Left lung (tissue), 10 donors: Measurements from ENCODE around the gene ANKRD13D. TPM values are rescaled to one million over a fixed set of nuclear protein-coding genes. Genes with fewer than 3 reads are reported as not detected.

Experiments
- ATAC-seq: fragments of 200-7000 bp; cut with Tn5 transposase; one replicate; pipeline ENCODE4 v1.9.1; 2020; ENCODE audit warnings: moderate library complexity
- DNase-seq, 4 donors: peaks; one replicate each; pipeline ENCODE4 v3.0.0-alpha.2; 2013 to 2020
- H3K27ac ChIP-seq, 2 donors: fragments of 200-600 bp; sonication (generic) in 1 of 2; one replicate each; pipeline versions ENCODE4 v1.5.0 to v1.8.0; 2020 to 2021
- H3K27me3 ChIP-seq, 2 donors: fragments of 200-600 bp; sonication (generic) in 1 of 2; one replicate each; pipeline versions ENCODE4 v1.5.0 to v1.8.0; 2020 to 2021
- H3K36me3 ChIP-seq, 2 donors: fragments of 200-600 bp; sonication (generic) in 1 of 2; one replicate each; pipeline versions ENCODE4 v1.5.0 to v1.8.0; 2020 to 2021
- H3K4me1 ChIP-seq, 2 donors: fragments of 200-600 bp; one replicate each; pipeline ENCODE4 v1.8.0; 2021
- H3K4me3 ChIP-seq, 2 donors: fragments of 200-600 bp; sonication (generic) in 1 of 2; one replicate each; pipeline versions ENCODE4 v1.5.0 to v1.8.0; 2020 to 2021; ENCODE audit warnings: mild to moderate bottlenecking in 1 of 2
- H3K9me3 ChIP-seq, 2 donors: fragments of 200-600 bp; sonication (generic) in 1 of 2; one replicate each; pipeline versions ENCODE4 v1.5.0 to v1.8.0; 2020 to 2021
- CTCF ChIP-seq, 2 donors: fragments of 200-600 bp; sonication (generic) in 1 of 2; IDR thresholded peaks; one replicate each; pipeline versions ENCODE4 v1.5.0 to v1.8.0; 2021; ENCODE audit warnings: antibody characterized with exemption in 2 of 2
- intact Hi-C, 2 donors: fragments of 100-400 bp; cut with DNase I; formaldehyde crosslinking; loops; one replicate each; pipeline versions ENCODE4 v1.11.2 to v1.14.2; 2022
- polyA plus RNA-seq, 6 donors: library from polyadenylated mRNA; unstranded; fragments of 120-200 nt; gene quantifications; one replicate each; pipeline ENCODE4 v1.2.1, GENCODE V29; 2013; ENCODE audit not compliant: insufficient read length in 6 of 6
- total RNA-seq, 2 donors: library from RNA; stranded (reverse); fragmentation: NEBNext Ultra II Directional; extraction: Animal tissue kit (Norgen Biotek cat#: 25700); gene quantifications; one replicate each; pipeline ENCODE4 v1.2.1, GENCODE V29; 2021
- donor health status: DM: no; HTN: yes; CAD: no.
- donor health status: DM: no; HTN: no; CAD: no.

ANKRD13D gene
- total and polyA plus RNA-seq, 8 donors, result 34.5 to 81.2 (median 50.3) TPM

DNA sequence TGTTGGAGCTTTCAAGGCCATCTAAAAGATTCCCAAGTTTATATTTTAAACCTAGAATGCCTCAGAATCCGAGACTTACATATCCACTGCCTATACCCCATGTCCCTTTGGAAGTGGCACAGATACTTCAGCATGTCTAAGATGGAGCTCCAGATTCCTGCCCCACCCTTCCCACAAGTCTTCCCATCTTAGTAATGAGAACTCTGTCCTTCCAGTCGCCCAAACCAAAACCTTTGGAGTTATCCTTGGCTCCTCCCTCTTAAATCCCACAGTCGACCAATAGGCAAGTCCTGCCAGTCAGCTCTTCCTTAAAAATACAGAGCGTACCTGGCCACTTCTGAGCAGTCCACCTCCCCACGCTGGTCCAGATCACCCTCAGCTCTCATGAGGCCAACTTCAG is 59.9 kb downstream of the ANKRD13D start:
- Histone ChIP-seq H3K4me1 (peaks cover 23 to 34% of the 10 kb centered on the region in 2 donors), H3K4me3 (no peak overlapping the region), H3K9me3 (no peaks in the 10 kb centered on the region), H3K27me3 (no peaks in the 10 kb centered on the region), H3K36me3 (no peaks in the 10 kb centered on the region), H3K27ac (peak overlapping the region in 1 of 2 donors; percentile 3)
- no peak for TF ChIP-seq CTCF (IDR thresholded peaks at IDR 0.05)
- intact Hi-C loops, result no loop called here
- ATAC-seq (no peak), DNase-seq (no peak)

- Histone ChIP-seq H3K4me3 (no peak overlapping the region), H3K36me3 (no peaks in the 10 kb centered on the region), H3K27ac (peak overlapping the region in 1 of 2 donors; percentile 3), H3K9me3 (no peaks in the 10 kb centered on the region), H3K4me1 (peaks cover 27 to 38% of the 10 kb centered on the region in 2 donors), H3K27me3 (no peaks in the 10 kb centered on the region)
- intact Hi-C loops, result no loop called here
- ATAC-seq, result no peak
- no peak for TF ChIP-seq CTCF (IDR thresholded peaks at IDR 0.05)
- DNase-seq, result no peak
These were observed 60.4 kb downstream of the ANKRD13D start for GRCh38 chr11:67349457-67349856.

DNA sequence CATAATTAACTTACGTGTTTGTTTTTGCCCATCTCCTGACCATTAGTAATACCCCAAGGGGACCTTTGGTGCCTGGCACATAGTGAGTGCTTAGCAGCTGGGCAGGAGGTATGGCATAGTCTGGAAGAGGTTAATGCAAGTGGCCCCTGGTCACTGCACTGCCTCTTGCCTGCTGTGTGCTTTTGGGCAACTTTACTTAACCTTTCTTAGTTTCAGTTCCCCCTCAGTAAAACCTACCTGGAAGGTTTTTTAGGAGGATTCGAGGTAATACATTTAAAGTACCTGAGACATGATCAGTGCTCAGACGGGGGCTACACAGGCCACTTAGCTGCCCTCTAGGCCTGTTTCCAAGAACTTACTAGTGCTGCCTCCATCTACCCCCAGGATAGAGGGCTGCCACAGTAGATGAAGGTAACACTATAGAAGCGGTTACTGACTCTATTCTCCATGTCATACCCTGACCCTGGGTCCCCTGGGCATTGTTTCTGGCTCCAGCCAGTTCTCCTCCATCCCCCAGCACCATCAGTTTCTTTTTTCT is 60.9 kb downstream of the ANKRD13D start:
- Histone ChIP-seq H3K36me3 (no peaks in the 10 kb centered on the region), H3K27me3 (no peaks in the 10 kb centered on the region), H3K4me3 (no peak overlapping the region), H3K4me1 (peaks cover 33 to 44% of the 10 kb centered on the region in 2 donors), H3K9me3 (no peaks in the 10 kb centered on the region), H3K27ac (peak overlapping the region in 1 of 2 donors; percentile 3)
- ATAC-seq (no peak), DNase-seq (no peak)
- TF ChIP-seq CTCF (IDR thresholded peaks at IDR 0.05), result no peak
- intact Hi-C loops, result loop anchor here in 1 of 2 donors (5.0 kb wide), 1 partner anchor 37 kb away; no protein-coding TSS in a partner anchor

DNA sequence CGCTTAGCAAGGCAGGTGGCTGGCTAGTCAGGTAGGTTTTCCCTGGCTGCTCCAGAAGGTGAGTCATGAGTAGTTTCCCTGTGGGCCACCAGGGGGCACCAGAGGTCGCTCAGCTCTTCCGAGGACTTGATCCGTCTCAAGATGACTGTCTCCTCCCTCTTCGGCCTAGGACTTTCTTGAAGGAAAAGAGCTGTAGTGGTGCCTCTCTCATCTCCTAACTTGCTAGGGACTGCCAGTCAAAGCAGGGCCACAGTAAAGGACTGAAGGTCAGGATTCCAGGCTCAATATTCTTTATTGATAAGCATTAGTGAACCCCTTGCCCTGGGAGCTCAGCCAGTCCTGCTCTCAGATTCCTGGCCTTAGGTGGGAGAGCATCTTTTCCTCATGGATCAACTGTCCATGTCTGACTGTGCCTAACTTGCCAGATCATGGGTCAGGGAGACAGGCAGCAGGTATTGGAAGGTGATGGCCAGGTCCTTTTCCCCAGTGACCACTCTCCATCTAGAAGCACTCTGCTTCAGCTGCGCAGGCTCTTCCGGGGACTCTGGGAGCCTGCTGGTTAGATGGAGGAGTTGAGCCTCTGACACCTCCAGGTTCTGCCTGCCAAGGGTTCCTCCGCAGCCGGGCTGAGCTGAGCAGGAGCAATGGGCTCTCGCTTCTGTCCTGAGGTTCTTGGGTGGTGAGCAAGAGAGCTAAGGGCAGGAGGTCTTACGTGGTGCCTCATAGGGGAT is 62.3 kb downstream of the ANKRD13D start:
- intact Hi-C loops, result loop anchor here in 1 of 2 donors (5.0 kb wide), 1 partner anchor 36 kb away; no protein-coding TSS in a partner anchor
- DNase-seq (peak; percentile 51 to 89 (median 78)), ATAC-seq (peak; percentile 45)
- Histone ChIP-seq H3K27me3 (no peaks in the 10 kb centered on the region), H3K4me1 (peaks cover 34 to 54% of the 10 kb centered on the region in 2 donors), H3K9me3 (no peaks in the 10 kb centered on the region), H3K27ac (peak overlapping the region; percentile 51 to 98), H3K4me3 (no peak overlapping the region), H3K36me3 (no peaks in the 10 kb centered on the region)
- peak; percentile 94 to 96 for TF ChIP-seq CTCF (IDR thresholded peaks at IDR 0.05)

Other genes with a start within 250 kb of the ANKRD13D start
- gene RHOD, start 232.5 kb upstream of the ANKRD13D start, total RNA-seq, result 10 to 100 TPM; 17.8 to 37.6 TPM
- 10 to 100 TPM in 2 of 6 donors, 1 to 10 TPM in 4; 9.1 to 14.8 (median 9.7) TPM for gene RHOD, start 232.5 kb upstream of the ANKRD13D start, polyA plus RNA-seq
- gene KDM2A, start 170.0 kb upstream of the ANKRD13D start, total RNA-seq, result 10 to 100 TPM; 71.0 to 85.4 TPM
- gene KDM2A, start 170.0 kb upstream of the ANKRD13D start, polyA plus RNA-seq, result 10 to 100 TPM; 76.6 to 87.0 (median 80.3) TPM
- 100 to 1,000 TPM in 1 of 2 donors, 10 to 100 TPM in 1; 55.2 to 118 TPM for gene GRK2, start 22.8 kb upstream of the ANKRD13D start, total RNA-seq
- 10 to 100 TPM; 56.9 to 79.9 (median 59.4) TPM for gene GRK2, start 22.8 kb upstream of the ANKRD13D start, polyA plus RNA-seq
- gene SSH3, start 14.2 kb downstream of the ANKRD13D start, total RNA-seq, result 10 to 100 TPM; 28.7 to 44.9 TPM
- gene SSH3, start 14.2 kb downstream of the ANKRD13D start, polyA plus RNA-seq, result 10 to 100 TPM; 23.0 to 34.5 (median 28.3) TPM
- 10 to 100 TPM; 67.7 to 77.3 TPM for gene POLD4, start 64.2 kb downstream of the ANKRD13D start, total RNA-seq
- 10 to 100 TPM; 26.7 to 35.1 (median 32.5) TPM for gene POLD4, start 64.2 kb downstream of the ANKRD13D start, polyA plus RNA-seq
- 1 to 10 TPM; 7.3 to 9.2 TPM for gene CLCF1, start 84.3 kb downstream of the ANKRD13D start, total RNA-seq
- gene CLCF1, start 84.3 kb downstream of the ANKRD13D start, polyA plus RNA-seq, result 10 to 100 TPM; 10.9 to 15.3 (median 12.3) TPM
- 10 to 100 TPM; 18.4 to 21.5 TPM for gene RAD9A, start 102.7 kb downstream of the ANKRD13D start, total RNA-seq
- 10 to 100 TPM; 22.9 to 31.3 (median 24.5) TPM for gene RAD9A, start 102.7 kb downstream of the ANKRD13D start, polyA plus RNA-seq
- 100 to 1,000 TPM; 138 to 173 TPM for gene PPP1CA, start 112.6 kb downstream of the ANKRD13D start, total RNA-seq
- gene PPP1CA, start 112.6 kb downstream of the ANKRD13D start, polyA plus RNA-seq, result 100 to 1,000 TPM; 108 to 144 (median 139) TPM
- 10 to 100 TPM in 1 of 2 donors, 1 to 10 TPM in 1; 8.0 to 15.5 TPM for gene TBC1D10C, start 114.8 kb downstream of the ANKRD13D start, total RNA-seq
- gene TBC1D10C, start 114.8 kb downstream of the ANKRD13D start, polyA plus RNA-seq, result 1 to 10 TPM; 4.2 to 6.5 (median 5.1) TPM
- gene CARNS1, start 126.4 kb downstream of the ANKRD13D start, total RNA-seq, result 1 to 10 TPM in 1 of 2 donors, under 1 TPM in 1; 0.71 to 1.2 TPM
- 1 to 10 TPM; 2.9 to 5.6 (median 4.1) TPM for gene CARNS1, start 126.4 kb downstream of the ANKRD13D start, polyA plus RNA-seq
- gene RPS6KB2, start 139.2 kb downstream of the ANKRD13D start, total RNA-seq, result 10 to 100 TPM; 37.7 to 44.1 TPM
- gene RPS6KB2, start 139.2 kb downstream of the ANKRD13D start, polyA plus RNA-seq, result 10 to 100 TPM; 39.6 to 47.0 (median 42.0) TPM
- gene PTPRCAP, start 148.4 kb downstream of the ANKRD13D start, total RNA-seq, result 10 to 100 TPM in 1 of 2 donors, 1 to 10 TPM in 1; 5.4 to 12.5 TPM
- gene PTPRCAP, start 148.4 kb downstream of the ANKRD13D start, polyA plus RNA-seq, result 1 to 10 TPM; 1.6 to 3.0 (median 2.2) TPM
- 100 to 1,000 TPM; 111 to 119 TPM for gene CORO1B, start 154.2 kb downstream of the ANKRD13D start, total RNA-seq
- gene CORO1B, start 154.2 kb downstream of the ANKRD13D start, polyA plus RNA-seq, result 10 to 100 TPM; 43.5 to 61.1 (median 50.4) TPM
- gene GPR152, start 163.4 kb downstream of the ANKRD13D start, total RNA-seq, result not detected
- gene GPR152, start 163.4 kb downstream of the ANKRD13D start, polyA plus RNA-seq, result not detected
- 1 to 10 TPM; 2.0 to 2.7 TPM for gene CABP4, start 166.1 kb downstream of the ANKRD13D start, total RNA-seq
- 1 to 10 TPM; 1.4 to 2.8 (median 2.2) TPM for gene CABP4, start 166.1 kb downstream of the ANKRD13D start, polyA plus RNA-seq
- 10 to 100 TPM; 45.9 to 51.8 TPM for gene TMEM134, start 179.9 kb downstream of the ANKRD13D start, total RNA-seq
- 10 to 100 TPM; 33.4 to 51.8 (median 43.3) TPM for gene TMEM134, start 179.9 kb downstream of the ANKRD13D start, polyA plus RNA-seq
- gene AIP, start 193.7 kb downstream of the ANKRD13D start, total RNA-seq, result 10 to 100 TPM; 61.7 to 68.2 TPM
- gene AIP, start 193.7 kb downstream of the ANKRD13D start, polyA plus RNA-seq, result 10 to 100 TPM; 55.7 to 62.5 (median 60.4) TPM
- gene PITPNM1, start 216.1 kb downstream of the ANKRD13D start, total RNA-seq, result 10 to 100 TPM; 51.6 to 55.5 TPM
- gene PITPNM1, start 216.1 kb downstream of the ANKRD13D start, polyA plus RNA-seq, result 10 to 100 TPM; 15.5 to 36.3 (median 20.5) TPM
- 10 to 100 TPM; 82.2 to 92.8 TPM for gene CDK2AP2, start 218.9 kb downstream of the ANKRD13D start, total RNA-seq
- 10 to 100 TPM; 25.8 to 40.0 (median 29.2) TPM for gene CDK2AP2, start 218.9 kb downstream of the ANKRD13D start, polyA plus RNA-seq
- not detected for gene CABP2, start 234.1 kb downstream of the ANKRD13D start, total RNA-seq
- not detected for gene CABP2, start 234.1 kb downstream of the ANKRD13D start, polyA plus RNA-seq